ENCODE results near the gene CCSER1.
"Not testable (repeated sequence)": the region's sequence is repeated elsewhere in the genome, so short reads cannot be mapped to it uniquely, and the experiment has no call there.

Gene CCSER1

DNA sequence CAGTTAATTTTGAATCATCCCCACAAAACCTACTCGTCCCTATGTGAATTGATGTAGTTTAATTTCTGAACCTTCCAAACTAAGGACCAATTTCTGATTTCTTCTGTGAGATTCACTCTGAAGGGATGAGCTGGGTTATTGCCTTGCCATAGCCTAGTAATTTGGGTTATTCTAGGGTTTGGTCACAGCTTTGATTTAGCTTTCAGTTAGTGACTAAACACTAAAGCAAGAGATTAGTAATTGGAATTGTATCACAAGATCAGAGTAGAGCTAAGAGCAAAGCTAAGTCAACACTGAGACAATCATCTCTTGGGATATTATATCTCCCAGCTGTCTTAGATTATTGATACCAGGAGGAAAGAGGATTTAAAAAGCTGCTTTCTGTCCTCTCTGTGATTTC is 588.0 kb downstream of the CCSER1 start:
- no peak for DNase-seq (ENCODE audit: low read depth)

DNA sequence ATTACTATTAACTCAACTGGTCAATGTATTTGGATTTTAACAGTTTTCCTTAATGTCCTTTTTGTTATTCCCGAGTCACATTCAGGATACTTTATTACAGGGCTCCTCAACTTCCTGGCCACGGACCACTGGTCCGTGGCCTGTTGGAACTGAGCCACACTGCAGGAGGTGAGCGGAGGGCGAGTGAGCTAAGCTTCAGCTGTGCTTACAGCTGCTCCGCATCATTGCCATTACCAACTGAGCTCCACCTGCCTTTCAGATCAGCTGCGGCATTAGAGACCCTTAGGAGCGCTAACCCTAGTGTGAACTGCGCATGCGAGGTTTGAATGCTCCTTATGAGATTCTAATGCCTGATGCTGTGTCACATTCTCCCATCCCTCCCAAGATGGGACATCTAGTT is 591.7 kb downstream of the CCSER1 start:
- no peak for DNase-seq (ENCODE audit: low read depth)

DNA sequence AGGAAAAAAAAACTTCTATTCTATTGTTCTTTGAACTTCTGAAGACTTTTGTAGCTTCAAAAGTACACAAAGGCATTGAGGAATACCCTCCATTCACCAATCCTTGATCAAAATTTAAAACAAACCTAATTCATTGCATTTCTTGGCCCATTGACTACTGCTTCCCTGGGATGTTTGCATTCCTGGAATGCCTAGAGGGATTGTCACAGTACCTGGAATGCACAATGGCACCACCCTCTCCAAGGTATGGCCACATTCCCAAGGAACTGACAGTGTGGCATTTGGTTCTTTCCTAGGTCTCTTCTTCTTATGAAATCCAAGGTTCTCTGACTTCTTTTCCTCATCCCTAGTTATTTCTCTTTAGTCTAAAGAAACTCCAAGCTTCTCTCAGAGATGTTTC is 600.7 kb downstream of the CCSER1 start:
- DNase-seq (ENCODE audit: low read depth) = no peak

DNA sequence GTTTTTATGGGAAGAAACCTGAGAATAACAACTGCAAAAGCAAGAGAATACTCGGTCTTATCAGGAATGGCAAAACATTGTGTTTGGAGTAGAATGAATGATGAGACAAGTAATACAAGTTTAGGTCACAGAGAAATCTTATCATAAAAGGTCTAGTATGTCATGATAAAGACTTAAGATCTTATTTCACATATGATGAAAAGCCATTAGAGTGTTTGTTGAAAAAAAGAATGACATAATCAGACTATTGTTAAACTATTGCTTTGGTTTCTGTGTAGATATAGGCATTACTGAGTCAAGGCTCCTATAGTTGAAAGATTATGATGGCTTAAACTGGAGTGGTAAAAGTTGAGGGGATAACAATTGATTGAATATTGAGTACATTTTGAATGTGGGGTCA is 603.6 kb downstream of the CCSER1 start:
- DNase-seq (ENCODE audit: low read depth) = no peak

- no peak for DNase-seq (ENCODE audit: low read depth)
These were observed 606.0 kb downstream of the CCSER1 start for GRCh38 chr4:90733211-90733610.

- DNase-seq (ENCODE audit: low read depth) = no peak
These were observed 618.0 kb downstream of the CCSER1 start for GRCh38 chr4:90745176-90745575.

DNA sequence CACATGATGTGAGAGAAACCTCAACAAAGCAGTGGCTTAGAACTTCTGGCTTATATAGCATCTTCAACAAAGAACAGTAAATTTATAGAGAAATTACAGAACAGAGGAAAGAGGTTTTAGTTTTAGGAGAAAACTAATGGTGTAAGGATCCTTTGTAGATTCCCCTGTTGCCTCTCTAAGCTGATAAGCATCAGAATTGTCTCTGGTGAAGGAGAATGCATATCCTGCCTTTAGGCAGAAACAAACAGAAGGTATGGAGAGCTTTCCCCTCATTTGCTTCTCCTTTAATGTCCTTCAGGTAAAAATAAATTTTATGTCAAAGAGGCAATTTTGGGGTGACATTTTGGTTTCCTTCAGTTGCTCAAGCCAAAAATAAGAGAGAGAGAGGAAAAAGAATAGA is 625.9 kb downstream of the CCSER1 start:
- DNase-seq (ENCODE audit: low read depth) = no peak

GRCh38 chr4:90757534-90758060 is 630.4 kb downstream of the CCSER1 start:
- DNase-seq (ENCODE audit: low read depth) = no peak

DNA sequence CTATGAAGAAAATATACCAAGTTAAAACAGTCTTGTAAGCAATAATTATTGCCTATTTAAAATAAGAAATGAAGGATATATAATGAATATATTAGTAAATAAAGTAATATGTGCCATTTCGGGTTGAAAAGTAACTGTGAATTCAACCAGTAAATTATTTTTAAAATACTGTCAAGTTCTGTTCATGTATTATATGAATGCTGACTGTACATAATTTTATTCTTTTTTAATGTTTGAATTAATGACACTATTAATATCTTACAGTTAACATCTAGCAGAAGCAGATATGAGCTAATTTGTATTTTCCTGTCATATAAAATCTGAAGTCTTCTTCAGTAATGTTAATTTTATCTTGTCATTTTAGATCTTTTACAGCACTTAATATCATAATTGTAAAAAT is 632.9 kb downstream of the CCSER1 start:
- no peak for DNase-seq (ENCODE audit: low read depth)

DNA sequence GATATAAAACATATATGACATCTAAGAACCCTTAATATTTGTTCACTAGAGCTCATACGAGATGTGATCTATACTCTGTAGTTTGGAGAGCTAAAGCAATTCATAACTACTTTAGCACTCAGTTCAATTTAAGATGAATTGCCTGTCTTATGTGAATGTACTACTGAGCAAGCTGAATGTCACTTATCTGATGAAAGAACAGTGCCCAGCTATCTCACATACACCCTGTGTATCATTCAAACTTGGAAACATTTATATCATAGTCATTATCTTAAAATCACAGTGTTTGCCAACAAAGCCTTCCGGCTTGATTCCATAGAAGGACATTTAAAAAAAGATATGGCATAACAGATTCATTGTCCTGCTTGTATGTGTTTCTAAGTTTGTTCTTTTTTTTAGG is 639.6 kb downstream of the CCSER1 start:
- DNase-seq (ENCODE audit: low read depth) = no peak

DNA sequence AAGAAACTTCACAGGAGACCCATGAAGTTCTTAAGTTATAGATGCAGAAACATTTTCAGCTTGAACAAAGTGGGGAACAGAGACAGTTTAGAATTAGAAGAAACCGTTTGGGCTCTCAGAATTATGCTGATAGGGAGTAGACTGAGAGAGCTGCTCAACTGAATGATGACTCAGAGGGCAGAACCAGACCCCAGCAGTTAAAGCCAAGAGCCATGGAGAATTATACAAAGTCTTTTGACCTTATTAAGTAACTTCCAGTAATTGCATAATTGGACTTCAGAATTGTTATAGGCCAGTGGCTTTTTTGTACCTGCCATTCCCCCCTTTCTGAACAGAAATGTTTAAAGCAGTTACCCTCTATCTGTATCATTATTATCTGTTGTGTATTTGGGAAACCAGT is 642.1 kb downstream of the CCSER1 start:
- DNase-seq (ENCODE audit: low read depth) = no peak

DNA sequence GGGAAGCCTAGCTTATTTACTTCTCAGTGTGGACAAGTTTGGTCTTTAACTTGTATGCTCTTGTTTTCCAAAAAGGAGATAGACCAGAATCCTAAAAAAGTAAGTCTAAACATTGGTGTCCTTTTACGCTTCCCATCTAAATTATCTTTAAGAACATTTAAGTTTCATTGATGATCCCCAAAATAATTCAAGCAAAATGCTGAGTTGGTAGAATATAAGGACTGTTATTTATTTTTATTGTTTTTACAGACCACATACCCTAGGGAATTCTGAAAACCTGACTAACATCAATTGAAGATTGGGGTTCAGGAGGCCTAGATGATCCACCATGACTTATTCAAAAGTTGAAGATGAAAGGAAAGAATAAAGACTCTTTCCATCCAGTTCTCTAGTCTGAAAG is 653.0 kb downstream of the CCSER1 start:
- no peak for DNase-seq (ENCODE audit: low read depth)

- DNase-seq (ENCODE audit: low read depth) = no peak
These were observed 659.4 kb downstream of the CCSER1 start for GRCh38 chr4:90786602-90787001.

GRCh38 chr4:90792696-90793095 is 665.5 kb downstream of the CCSER1 start:
- no peak for DNase-seq (ENCODE audit: low read depth)

- no peak for DNase-seq (ENCODE audit: low read depth)
These were observed 671.8 kb downstream of the CCSER1 start for GRCh38 chr4:90798948-90799347.

- no peak for DNase-seq (ENCODE audit: low read depth)
These were observed 672.7 kb downstream of the CCSER1 start for GRCh38 chr4:90799895-90800294.

GRCh38 chr4:90815569-90815968 is 688.4 kb downstream of the CCSER1 start:
- DNase-seq (ENCODE audit: low read depth) = no peak

DNA sequence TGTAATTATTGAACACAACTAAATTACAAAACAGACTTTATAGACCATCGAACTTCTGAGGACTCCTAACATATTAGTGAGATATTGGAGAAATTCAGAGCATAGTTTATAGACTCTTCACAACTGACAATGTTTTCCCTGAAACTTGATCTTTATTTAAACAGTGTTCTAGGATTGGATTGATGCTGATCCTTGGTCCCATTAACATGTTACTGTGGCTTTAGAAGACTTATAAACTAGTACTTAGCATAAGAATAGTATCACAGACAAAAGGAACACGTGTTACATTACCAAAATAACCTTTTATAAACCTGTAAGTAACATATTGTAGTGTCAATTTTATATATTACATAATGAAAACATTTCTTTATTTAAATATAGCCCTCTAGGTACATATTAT is 689.6 kb downstream of the CCSER1 start:
- no peak for DNase-seq (ENCODE audit: low read depth)

- DNase-seq (ENCODE audit: low read depth) = no peak
These were observed 697.3 kb downstream of the CCSER1 start for GRCh38 chr4:90824266-90825150.

DNA sequence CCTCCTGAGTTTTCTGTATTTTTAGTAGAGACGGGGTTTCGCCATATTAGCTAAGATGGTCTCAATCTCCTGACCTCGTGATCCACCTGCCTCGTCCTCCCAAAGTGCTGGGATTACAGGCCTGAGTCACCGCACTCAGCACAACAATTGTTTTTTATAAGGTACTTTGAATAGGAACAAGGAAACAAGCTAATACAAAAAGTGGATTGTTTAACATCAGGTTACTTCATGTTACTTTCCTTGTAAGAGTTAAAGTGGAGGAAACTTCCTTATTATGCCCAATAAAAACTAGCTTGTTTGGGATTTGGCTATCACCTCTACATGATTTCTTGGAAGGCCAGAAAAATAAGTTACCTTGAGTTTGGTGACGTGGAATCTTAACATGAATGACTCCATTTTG is 698.7 kb downstream of the CCSER1 start:
- DNase-seq (ENCODE audit: low read depth) = no peak

DNA sequence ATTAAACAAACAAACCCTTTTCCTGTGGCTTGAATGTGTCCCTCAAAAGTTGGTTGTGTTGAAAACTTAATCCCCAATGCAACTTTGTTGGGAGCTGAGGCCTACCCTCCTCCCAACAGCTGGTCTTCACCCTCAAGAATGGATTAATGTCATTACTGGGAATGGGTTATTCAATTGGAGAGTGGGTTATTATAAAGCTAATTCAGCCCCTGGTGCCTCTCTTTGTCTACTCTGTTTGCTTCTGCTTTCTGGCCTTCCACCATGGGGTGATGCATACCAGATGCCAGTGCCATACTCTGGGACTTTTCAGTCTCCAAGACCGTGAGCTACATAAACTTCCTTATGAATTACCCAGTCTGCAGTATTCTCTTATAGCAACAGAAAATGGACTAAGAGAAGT is 706.5 kb downstream of the CCSER1 start:
- no peak for DNase-seq (ENCODE audit: low read depth)

DNA sequence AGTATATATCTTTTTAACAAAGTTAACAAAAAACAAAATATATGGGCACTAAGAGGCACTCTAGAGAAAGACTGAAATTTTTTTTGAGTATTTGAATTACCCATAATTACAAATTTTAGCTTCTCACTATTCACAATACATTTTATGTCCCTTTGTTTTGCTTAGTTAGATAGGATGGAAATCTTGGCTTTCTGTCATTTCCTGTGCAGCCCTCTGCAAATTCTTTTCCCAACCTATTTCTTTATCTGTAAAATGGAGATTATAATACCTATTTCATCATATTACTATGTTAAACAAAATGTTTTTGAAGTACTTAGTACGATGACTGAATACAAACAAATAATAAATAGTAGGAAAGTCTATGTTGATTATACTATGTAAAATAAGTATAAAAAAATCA is 710.0 kb downstream of the CCSER1 start:
- DNase-seq (ENCODE audit: low read depth) = no peak

- DNase-seq (ENCODE audit: low read depth) = not testable (repeated sequence)
These were observed 711.7 kb downstream of the CCSER1 start for GRCh38 chr4:90838859-90839258.

- DNase-seq (ENCODE audit: low read depth) = no peak
These were observed 713.1 kb downstream of the CCSER1 start for GRCh38 chr4:90840291-90840690.

Measured in activated T-cell treated with anti-CD3 and anti-CD28 coated beads for 24 hours (primary cell).